Measurements from ENCODE around the gene REEP1.

Gene REEP1

DNA sequence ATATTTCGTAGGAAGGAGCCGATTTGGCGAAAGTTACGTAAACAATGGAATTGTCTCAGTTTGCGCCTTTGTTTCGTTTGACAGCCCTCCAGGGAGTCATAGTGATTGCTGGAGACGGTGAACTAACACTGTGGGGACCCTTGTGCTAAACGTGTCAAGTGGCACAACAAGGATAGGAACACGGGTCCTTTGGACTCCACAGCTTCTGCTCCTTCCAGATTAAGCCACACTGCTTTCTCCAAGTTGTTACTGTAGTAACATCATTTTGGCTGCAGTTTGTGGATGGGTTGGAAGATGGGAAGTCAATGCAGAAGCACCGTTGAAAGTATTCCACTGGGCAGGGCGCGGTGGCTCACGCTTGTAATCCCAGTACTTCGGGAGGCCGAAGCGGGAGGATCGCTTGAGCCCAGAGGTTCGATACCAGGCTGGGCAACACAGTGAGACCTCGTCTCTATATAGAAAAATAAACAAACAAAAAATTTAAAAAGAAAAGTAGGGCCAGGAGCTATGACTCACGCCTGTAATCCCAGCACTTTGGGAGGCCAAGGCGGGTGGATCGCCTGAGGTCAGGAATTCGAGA is 141.5 kb downstream of the REEP1 start:
- DNase-seq (ENCODE audit: low read depth), result no peak

DNA sequence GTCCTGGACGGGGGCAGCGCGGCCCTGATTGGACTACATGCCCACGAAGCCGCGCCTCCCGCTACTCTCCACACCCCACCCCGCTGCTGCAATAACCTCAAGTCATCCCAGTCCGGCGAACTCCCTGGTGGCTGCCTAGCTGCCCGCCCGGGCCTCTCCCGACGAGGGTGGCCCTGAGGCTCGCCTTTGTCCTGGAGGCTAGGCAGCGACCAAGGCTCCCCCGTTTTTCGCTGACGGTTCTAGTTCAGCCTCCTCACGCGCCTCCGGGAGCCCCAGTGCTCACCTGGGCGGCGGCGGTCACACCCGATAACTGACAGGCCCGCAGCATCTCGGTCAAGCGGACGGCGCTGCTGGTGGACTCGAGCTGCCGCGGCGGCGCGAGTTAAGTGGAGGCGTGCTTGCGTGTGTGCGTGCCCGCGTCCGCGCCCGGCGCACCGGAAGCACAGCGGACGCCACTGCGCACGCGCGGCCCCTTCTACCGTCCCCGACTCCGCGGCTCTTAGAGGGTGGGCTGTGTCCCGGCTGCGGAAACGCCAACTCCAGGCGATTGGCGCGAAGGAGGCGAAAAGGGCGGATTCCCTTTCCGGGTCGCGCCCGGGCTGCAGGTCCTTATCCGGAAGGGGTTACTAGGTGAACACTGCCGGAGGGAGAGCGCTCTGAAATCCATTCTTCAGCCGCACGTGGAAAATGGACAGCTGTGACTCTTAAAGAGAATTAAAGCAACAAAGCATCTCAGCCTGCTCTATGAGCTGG is 142.2 kb downstream of the REEP1 start, which contains the start of gene IMMT:
Gene IMMT, minus strand, starts transcription at position 408 of the 753 bp plus-strand sequence. Its CDS starts 80 bp downstream, at position 328.
- DNase-seq (ENCODE audit: low read depth), result peak; percentile 78

DNA sequence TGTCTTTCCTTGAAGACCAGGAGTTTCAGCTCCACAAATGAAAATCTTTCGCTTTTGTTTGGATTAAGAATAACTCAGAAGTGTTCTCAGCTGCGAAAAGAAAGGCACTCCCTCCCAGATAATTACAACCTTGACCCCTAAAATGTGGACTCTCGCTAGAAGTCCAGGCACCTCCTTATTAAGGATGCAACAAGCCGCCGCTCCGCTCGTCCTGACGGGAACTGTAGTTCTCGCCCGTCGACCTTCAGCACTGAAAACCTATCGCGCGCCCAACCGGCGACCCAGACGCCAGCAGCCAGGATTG is 142.7 kb downstream of the REEP1 start:
- DNase-seq (ENCODE audit: low read depth), result no peak

DNA sequence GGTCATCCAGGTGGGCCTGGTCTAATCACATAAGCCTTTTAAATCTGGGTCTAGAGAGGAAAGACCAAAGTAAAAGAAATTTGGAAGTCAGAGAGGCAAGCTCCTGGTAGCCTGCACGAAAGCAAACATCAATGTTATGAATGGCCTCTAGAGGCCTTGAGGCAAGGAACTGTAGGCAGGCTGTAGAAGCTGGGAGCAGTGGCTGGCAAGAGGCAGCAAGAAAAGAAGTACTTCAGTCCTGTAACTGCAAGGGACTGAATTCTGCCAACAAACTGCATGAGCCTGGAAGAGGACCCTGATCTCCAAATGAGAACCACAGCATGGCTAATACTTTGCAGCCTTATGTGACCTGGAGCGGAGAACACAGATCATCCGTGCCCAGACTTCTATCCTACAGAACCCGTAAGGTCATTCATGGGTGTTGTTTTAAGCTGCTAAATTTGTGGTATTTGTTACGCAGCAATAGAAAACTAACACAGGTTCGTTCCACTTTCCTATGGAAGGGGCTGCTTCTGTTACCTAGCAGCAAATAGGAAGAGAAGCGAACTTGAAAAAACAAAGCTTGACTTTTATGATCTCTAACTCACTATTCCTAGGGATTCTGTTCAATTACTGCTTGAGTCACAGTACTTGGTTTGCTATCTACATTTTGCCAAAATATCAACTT is 143.4 kb downstream of the REEP1 start:
- DNase-seq (ENCODE audit: low read depth), result no peak

DNA sequence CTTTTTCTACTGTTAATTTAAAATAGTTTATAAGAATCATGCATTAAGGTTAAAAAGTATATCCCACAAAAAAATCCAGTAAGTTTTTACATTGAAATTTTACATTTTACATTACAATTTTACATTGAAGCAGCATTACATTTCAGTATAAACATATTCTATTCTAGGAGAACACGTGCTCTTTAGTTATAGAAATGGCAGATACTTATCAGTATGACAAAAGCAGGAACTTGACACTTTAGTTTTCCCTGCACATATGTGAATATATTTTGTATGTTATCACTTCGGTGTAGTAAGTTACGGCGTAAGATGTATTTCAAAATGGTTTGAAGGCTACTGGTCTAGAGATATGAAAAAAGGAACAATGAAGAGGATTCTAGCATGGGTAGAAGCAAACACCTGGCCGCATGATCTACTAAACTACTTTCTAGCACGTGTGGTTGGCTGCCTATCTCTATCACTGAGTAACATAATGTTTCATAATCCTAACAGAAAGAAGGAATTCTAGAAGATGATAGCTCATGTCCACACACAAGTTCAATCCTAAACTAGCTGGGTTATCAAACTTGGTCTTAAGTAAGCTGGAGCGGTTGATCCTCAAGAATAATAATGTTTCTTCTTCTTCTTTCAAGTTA is 147.5 kb downstream of the REEP1 start:
- DNase-seq (ENCODE audit: low read depth), result no peak

DNA sequence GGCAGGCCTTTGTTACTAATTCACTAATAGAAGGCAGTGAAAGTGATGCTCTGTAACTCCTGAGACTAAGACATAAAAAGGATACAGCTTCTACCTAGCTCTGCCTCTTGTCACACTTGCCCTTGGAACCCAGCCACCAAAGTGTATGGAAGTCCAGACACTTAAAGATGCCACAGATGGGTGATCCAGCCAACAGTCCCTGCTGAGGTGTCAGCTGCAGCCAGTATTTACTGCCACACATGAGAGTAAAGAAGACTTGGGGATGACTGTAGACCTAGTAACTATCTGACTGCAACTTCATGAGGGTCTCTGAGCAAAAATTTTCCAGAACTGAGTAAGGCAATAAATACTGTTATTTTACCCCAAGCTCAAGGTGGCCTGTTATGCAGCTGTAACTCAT is 151.0 kb downstream of the REEP1 start:
- no peak for DNase-seq (ENCODE audit: low read depth)

DNA sequence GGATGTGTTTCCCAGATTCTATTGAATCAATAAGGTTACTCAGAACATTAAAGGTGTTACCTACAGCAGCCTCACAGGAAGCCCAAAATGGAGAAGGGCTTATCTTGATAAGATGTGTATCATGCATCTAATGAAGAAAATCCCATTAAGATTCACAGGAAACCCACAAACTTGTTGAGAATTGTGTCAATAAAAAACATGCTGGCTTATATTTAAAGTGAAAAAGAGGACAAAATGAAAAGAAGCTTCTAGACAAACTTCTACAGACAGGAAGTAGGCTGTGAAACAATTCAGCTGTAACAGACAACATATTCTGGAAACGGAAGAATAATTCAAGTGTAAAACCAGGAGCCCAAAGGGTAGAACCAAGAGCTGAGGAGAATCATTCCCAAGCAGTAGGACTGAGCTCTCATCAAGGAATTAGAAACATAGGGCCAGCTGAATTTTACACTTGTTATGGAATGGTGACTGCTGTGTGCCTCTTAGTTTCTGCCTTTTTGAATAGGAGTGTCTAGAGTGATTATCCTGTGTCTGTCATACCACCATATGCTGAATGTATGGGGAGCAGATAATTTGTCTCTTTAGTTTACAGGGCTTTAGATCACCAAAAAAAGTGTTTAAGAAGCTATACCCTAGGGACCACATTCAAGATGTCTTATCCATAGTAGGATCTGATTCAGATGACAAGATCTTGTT is 151.8 kb downstream of the REEP1 start:
- DNase-seq (ENCODE audit: low read depth), result no peak

DNA sequence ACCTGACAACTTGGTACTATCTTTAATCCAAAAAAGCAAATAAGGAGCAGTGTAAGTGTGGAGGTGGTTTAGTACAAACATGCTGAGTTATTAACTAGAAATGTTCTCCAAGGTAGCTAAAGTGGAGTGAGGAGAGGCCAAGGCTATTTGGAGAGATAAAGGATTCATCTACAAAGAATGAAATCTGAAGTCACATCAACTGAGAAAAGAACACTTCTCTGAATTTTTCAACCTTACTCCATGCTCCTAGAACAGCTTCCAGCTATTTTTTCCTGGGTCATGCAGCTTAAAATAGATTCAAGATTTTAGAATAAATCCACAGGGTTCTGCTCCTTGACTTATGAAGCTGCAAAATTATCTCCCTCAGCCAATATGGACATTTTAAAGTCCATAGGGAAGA is 160.8 kb downstream of the REEP1 start:
- DNase-seq (ENCODE audit: low read depth), result no peak

DNA sequence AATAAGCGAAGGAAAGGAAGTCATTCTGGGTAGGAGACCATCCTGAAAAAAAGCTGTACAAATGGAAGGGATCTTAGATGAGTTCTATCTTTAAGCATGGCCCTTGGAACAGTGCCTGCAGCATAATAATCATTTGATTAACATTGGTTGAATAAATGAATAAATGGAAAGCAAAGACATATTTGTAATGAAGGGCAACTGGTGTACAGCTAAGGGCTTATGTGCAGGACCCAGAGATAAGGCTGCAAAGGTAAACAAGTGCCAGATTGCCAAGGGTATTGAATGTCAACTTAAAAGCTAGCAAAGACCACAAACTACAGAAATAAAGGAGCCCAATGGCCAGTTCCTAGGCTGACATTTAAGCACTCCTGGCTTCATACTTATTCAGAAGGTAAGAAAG is 161.6 kb downstream of the REEP1 start:
- no peak for DNase-seq (ENCODE audit: low read depth)

DNA sequence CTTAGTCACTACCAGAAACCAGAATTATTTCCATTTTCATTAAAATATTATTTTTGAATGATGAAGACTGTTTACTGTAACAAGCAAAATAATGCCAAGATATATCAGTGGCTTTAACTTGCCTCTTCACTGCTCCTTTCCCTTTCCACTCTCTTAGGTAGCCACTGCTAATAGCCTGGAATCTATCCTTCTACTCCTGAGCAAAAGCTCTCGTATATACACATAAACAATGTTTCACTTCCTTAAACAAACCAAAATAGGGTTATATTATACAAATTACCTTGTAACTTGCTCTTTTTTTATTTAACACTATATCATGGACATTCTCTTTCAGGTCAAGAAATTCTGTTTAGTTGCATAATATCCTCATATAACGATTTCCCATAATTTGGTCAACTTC is 163.0 kb downstream of the REEP1 start:
- DNase-seq (ENCODE audit: low read depth), result no peak

DNA sequence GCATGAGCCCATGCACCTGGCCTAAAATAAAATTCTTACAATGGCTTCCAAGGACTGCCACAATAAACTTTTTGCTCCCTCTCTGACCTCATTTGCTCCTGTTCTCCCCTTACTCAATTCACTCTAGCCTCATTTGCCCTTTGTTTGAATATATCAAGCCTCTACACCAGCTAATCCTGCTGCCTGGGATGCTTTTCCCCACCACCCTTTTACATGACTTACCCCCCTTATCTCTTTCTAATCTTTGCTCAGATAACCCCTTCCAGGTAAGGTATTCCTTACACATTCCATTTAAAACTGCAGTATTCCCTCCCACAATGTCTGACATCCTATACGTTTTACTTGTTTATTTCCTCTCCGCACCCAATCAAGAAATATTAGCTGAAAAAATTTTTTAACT is 164.8 kb downstream of the REEP1 start:
- no peak for DNase-seq (ENCODE audit: low read depth)

DNA sequence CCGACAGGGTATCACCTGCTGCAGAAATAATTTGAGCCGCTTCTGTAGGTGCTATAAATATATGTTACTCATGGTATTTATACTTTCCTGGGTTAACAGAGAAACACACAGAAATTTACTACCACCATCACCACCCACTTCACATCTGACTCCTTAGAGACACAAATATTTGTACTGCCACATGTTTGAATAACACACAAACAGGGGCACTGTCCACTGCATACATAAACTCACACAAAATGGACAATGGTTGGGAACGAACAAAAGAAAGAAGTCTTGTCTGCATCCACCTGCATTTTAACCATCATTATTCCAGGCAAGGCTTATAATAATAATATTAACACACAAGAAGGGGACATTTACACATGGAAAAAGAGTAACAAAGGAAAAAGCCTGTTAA is 166.1 kb downstream of the REEP1 start:
- no peak for DNase-seq (ENCODE audit: low read depth)

DNA sequence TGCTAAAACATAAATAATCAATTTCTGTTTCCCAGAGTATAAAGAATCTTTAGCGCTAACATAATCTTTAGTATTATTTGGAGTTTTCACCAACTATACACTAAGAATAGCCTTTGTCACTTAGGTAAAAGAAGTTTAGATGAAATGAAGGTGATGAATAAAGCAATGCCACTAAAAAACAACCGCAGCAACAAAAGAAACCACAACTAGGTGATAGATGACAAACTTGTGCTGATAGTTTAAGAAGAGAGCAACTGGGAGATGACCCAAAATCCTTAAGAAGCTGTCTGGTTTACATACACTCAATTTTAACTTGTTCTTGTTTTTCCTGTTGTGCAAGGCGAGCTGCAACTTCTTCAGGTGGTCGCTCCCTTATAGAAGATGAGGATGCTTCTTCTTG is 167.0 kb downstream of the REEP1 start:
- no peak for DNase-seq (ENCODE audit: low read depth)
